Measurements from ENCODE around the gene PTPRD.

The PTPRD gene

GRCh38 chr9:8391566-8391965, 2221.2 kb downstream of the PTPRD start:
- TF ChIP-seq, protein P1, sequence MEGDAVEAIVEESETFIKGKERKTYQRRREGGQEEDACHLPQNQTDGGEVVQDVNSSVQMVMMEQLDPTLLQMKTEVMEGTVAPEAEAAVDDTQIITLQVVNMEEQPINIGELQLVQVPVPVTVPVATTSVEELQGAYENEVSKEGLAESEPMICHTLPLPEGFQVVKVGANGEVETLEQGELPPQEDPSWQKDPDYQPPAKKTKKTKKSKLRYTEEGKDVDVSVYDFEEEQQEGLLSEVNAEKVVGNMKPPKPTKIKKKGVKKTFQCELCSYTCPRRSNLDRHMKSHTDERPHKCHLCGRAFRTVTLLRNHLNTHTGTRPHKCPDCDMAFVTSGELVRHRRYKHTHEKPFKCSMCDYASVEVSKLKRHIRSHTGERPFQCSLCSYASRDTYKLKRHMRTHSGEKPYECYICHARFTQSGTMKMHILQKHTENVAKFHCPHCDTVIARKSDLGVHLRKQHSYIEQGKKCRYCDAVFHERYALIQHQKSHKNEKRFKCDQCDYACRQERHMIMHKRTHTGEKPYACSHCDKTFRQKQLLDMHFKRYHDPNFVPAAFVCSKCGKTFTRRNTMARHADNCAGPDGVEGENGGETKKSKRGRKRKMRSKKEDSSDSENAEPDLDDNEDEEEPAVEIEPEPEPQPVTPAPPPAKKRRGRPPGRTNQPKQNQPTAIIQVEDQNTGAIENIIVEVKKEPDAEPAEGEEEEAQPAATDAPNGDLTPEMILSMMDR (IDR thresholded peaks at IDR 0.05; ENCODE audit: borderline replicate concordance, control extremely low read depth, extremely low read depth, insufficient read depth, missing control alignments), result no peak
- DNase-seq (ENCODE audit: low spot score), result no peak
- in situ Hi-C loops (cut with MboI; ENCODE audit: low sequenced_read_pairs, unreplicated experiment), result no loop called here

DNA sequence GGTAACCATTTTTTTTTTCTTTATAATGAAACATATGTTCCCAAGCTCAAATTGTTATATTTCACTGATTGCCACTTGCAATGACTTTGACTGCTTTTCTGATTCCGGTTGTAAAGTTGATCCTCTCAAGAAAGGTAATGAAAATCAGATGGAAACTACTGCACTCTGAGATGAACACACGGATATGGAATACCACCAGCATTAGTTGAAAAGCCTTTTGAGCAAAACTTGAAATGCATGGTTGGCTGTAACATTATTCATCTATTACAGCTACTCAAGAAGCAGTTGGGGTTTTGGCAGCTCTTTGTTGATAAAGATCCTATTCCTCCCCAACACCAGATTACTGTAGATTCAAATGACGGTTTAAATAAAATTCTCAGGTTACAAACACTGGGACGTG, 2221.7 kb downstream of the PTPRD start:
- DNase-seq (ENCODE audit: low spot score), result no peak
- TF ChIP-seq, protein P1 (IDR thresholded peaks at IDR 0.05; ENCODE audit: borderline replicate concordance, control extremely low read depth, extremely low read depth, insufficient read depth, missing control alignments), result no peak
- in situ Hi-C loops (cut with MboI; ENCODE audit: low sequenced_read_pairs, unreplicated experiment), result no loop called here

DNA sequence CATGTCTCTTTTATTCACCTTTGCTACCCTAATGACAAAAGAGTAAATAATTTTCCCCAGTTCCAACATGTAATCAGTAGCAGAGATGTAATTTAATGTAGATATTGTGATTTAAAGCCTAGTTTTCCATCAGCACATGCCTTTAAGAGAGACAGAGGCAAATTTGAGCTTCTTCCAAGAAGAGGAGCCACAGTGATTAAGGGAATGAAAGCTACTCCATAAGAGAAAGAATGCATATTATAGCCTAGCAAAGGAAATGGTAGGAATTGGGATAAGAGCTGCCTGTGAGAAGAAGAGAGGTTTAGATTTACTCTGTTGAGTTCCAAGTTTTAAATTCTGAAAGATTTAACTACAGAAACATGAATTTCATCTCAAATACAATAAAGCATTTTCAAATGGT, 2222.2 kb downstream of the PTPRD start:
- in situ Hi-C loops (cut with MboI; ENCODE audit: low sequenced_read_pairs, unreplicated experiment), result no loop called here

DNA sequence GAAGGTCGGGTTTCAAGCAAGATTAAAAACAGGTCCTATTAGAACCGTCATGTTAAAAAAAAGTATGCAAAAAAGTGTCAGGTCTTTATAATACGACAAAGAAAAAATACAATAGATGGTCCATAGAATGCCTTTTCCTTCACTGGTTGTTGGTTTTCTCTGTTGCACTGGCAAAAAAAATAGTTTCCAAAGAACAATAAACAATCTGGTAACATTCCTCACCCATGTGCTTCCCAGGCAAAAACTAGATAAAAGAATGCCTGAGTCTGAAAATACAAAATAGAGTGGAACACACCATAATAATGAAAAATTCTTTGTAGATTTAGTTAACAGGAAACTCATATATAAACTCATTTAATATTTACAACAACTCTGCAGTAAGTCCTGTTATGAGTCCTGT, 2223.3 kb downstream of the PTPRD start:
- TF ChIP-seq, protein P1 (IDR thresholded peaks at IDR 0.05; ENCODE audit: borderline replicate concordance, control extremely low read depth, extremely low read depth, insufficient read depth, missing control alignments), result no peak
- no peak for DNase-seq (ENCODE audit: low spot score)
- in situ Hi-C loops (cut with MboI; ENCODE audit: low sequenced_read_pairs, unreplicated experiment), result no loop called here

More for the DNA sequence above, 2222.2 kb downstream of the PTPRD start:
- TF ChIP-seq, protein P1 (IDR thresholded peaks at IDR 0.05; ENCODE audit: borderline replicate concordance, control extremely low read depth, extremely low read depth, insufficient read depth, missing control alignments), result no peak
- DNase-seq (ENCODE audit: low spot score), result no peak

DNA sequence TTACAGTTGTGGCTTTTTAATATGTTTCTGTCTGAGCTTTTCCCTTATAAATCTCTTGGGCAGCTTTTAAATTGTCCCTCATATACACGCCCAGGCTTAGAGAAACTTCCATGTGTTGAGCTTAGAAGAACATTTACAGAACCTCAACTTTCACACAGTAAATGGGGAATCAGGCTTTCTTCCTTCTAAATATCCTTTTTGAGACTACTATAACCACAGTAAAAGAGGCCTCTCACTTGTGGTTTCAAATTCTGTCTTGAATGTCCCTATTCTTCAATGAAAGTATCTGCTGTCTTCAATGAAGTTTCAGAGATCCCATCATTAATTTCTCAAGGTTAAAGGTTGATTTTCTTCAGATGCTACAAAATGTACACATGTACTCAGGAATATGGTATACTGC, 2224.7 kb downstream of the PTPRD start:
- no peak for DNase-seq (ENCODE audit: low spot score)
- TF ChIP-seq, protein P1 (IDR thresholded peaks at IDR 0.05; ENCODE audit: borderline replicate concordance, control extremely low read depth, extremely low read depth, insufficient read depth, missing control alignments), result no peak
- in situ Hi-C loops (cut with MboI; ENCODE audit: low sequenced_read_pairs, unreplicated experiment), result no loop called here

DNA sequence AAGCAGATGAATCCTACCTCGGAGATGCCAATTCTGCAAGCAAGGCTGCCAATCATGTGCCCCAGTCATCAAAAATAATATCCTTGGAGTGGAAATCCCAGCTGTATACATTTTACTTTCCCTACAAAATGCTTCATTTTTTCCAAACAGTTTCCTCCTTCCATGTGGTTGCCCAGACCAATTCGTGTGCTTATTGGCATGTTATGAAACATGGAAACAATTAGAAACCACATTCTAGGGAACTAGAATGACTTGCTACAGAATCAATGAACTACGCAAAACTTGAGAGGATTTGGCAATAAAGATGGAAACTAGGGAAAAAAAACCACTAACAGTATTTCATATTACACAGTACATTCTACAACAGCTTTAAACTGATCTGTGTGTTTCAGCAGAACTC, 2228.7 kb downstream of the PTPRD start:
- no peak for DNase-seq (ENCODE audit: low spot score)
- TF ChIP-seq, protein P1 (IDR thresholded peaks at IDR 0.05; ENCODE audit: borderline replicate concordance, control extremely low read depth, extremely low read depth, insufficient read depth, missing control alignments), result no peak
- in situ Hi-C loops (cut with MboI; ENCODE audit: low sequenced_read_pairs, unreplicated experiment), result no loop called here

Data from GM13976 (cell line).